Measurements from ENCODE around the gene GMPPA. TPM values are rescaled to one million over a fixed set of nuclear protein-coding genes. Genes with fewer than 3 reads are reported as not detected.

Gene GMPPA
- total RNA-seq, 1 experiment from 2014 or later: 71.7 TPM

DNA sequence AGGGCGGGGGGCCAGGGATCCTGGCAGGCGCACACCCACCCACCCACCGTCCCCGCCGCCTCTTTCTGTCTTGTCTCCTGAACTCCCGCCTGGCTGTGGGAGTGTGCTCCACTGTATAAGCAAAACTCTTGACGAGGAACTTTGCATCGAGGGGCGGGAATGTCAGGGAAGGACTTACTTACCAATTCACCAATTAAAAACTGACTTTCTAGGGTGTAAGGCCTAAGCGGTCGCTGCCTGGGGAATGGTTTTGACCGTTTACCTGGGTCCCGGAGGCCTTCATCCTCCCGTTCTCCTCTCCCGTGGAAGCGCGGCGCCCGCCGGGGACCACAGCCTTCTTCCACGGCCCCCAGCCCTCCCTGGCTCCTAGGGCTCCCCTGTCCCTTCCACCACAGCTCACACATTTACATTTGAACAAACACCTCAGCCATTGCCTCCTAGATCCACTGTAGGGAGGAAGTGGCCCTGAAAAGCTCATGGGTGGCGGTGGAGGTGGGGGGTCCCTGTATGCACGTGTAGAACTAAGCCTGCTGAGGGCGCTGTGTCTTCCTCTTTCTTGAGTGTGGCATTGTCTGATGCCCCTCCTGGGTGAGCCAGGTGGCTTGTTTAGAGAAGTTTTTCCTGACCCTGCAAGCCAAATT, 24.5 kb downstream of the GMPPA start:
- peak; percentile 88 for DNase-seq
- peaks cover 6% of the 10 kb centered on the region for H3K27me3 ChIP-seq (ENCODE audit: control insufficient read depth, insufficient read depth, low read length)
- peak overlapping the region; percentile 42 for H3K4me3 ChIP-seq (ENCODE audit: insufficient read depth, low read depth, low read length)
- no peaks in the 10 kb centered on the region for H3K36me3 ChIP-seq (replicated peaks; ENCODE audit: control insufficient read depth, insufficient read depth, low read length)

DNA sequence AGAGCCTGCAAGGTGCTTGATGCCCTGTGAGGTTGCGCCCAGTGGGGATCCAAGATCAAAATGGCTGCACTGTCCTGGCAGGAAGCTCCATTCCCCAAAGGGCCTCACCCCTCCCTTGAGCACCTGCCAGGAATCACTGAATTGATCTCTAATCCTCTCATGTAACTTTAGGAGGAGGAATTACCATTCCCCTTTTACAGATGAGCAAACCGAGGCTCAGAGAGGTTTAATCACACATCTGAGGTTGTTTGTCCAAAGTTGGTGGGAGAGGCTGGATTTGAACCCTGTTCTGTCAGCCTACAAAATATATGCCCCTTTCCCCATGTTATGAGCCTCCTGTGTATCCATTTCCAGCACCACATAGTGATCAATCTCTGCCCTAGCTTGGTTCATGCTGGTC, 26.1 kb downstream of the GMPPA start:
- no peak overlapping the region for H3K4me3 ChIP-seq (ENCODE audit: insufficient read depth, low read depth, low read length)
- no peaks in the 10 kb centered on the region for H3K36me3 ChIP-seq (replicated peaks; ENCODE audit: control insufficient read depth, insufficient read depth, low read length)
- no peak for DNase-seq
- peaks cover 16% of the 10 kb centered on the region for H3K27me3 ChIP-seq (ENCODE audit: control insufficient read depth, insufficient read depth, low read length)

DNA sequence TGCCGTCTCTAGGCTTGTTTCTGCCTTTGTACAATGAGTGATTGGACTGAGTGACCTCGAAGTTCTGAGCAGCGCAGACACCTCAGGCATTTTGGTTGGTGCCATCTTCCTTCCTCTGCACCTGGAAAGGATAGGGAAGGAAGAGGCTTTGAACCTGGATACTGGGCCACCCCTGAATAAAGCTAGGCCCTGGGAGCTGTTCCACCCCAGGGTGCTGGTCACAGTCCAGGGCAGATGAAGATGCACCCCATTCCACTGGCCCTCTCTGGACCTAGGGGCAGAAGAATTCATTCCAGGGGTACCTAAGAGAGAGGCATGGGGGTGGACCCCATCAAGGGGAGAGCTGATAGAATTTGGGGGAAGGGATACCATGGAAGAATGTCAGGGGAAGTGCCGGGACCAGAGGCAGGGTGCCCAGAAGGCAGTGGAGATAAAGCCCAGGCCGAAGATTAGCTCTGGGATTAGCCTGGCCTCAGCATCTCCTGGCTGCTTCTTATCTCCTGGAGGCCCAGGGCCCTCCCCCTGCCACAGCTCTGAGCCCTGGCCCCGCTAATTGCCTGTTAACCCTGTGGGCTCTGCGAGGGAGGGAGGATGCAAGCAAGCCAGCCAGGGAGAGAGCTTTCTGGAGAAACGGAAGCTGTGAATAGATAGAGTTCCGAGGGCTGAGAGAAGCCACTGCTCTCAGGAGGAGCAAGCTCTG, 27.0 kb downstream of the GMPPA start:
- H3K36me3 ChIP-seq (replicated peaks; ENCODE audit: control insufficient read depth, insufficient read depth, low read length): no peaks in the 10 kb centered on the region
- DNase-seq: peak; percentile 64
- peaks cover 16% of the 10 kb centered on the region for H3K27me3 ChIP-seq (ENCODE audit: control insufficient read depth, insufficient read depth, low read length)
- H3K4me3 ChIP-seq (ENCODE audit: insufficient read depth, low read depth, low read length): no peak overlapping the region

DNA sequence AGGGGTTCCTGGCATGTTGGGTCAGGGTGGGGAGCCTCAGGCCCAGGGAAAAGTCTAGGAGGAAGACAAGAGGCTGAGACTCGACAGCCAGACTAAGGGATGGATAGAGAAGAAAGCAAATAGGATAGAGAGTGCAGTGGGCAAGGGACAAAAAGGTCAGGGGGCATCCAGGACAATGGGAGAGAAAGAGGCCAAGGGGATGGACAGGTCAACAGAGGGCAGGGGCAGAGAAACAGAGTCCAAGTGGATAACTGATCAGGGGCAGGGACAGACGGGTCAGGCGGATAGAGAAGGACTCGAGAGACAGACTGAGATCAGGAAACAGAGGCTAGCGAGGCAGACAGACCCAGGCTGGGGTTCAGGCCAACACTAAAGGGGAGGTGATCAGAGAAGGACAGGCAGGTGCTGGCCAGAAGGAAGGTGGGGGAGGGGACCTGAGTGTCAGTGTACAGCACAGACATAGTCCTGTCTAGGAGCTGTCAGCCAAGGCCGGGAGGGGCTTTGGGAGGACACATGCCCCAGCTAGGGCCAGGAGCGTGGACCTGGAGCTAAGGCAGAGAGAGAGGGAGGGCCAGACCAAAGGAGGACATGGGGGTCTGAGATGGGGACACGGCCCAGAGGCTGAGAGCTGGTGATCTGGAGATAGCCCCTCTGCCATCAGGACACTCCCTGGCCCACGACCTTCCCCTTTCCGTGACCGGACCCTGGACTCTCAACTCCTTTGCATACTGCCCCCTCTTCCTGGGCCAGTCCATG, 27.8 kb downstream of the GMPPA start:
- no peak overlapping the region for H3K4me3 ChIP-seq (ENCODE audit: insufficient read depth, low read depth, low read length)
- no peaks in the 10 kb centered on the region for H3K36me3 ChIP-seq (replicated peaks; ENCODE audit: control insufficient read depth, insufficient read depth, low read length)
- no peak for DNase-seq
- peaks cover 16% of the 10 kb centered on the region for H3K27me3 ChIP-seq (ENCODE audit: control insufficient read depth, insufficient read depth, low read length)

DNA sequence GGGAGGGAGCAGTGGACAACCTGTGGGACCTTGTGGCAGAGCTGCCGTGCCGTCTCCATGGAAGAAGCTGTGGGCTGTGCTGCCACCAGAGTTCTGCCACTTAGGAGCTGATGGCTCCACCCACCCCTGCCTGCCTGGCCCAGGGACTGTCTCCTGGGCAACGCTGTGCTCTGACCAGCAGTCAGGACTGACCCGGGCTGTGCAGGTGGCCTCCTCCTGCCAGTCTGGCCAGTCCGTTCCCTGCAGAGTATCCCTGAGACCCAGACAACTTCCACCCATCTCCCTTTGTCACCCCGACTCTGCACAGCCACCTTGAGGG, 28.3 kb downstream of the GMPPA start:
- DNase-seq: no peak
- Histone ChIP-seq H3K27me3 (ENCODE audit: control insufficient read depth, insufficient read depth, low read length) (peaks cover 16% of the 10 kb centered on the region), H3K4me3 (ENCODE audit: insufficient read depth, low read depth, low read length) (no peak overlapping the region), H3K36me3 (replicated peaks; ENCODE audit: control insufficient read depth, insufficient read depth, low read length) (no peaks in the 10 kb centered on the region)

DNA sequence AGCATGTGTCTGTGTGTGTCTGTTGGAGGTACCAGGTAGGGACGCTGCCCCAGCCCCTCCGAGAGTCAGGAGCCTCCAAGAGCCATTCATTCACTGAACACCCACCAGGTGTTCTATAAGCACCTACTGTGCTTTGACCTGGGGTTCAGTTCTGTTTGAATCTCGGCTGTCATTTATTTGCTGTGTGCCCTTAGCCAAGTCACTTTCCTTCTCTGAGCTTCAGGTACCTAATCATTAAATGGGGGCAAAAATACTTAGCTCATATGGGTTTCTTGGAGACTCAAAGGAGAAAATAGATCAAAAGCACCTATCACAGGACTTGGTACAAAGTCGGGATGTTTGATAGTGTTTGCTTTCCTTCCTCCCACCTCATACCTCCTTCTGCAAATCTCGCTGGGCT, 28.8 kb downstream of the GMPPA start:
- no peaks in the 10 kb centered on the region for H3K36me3 ChIP-seq (replicated peaks; ENCODE audit: control insufficient read depth, insufficient read depth, low read length)
- DNase-seq: no peak
- peaks cover 16% of the 10 kb centered on the region for H3K27me3 ChIP-seq (ENCODE audit: control insufficient read depth, insufficient read depth, low read length)
- no peak overlapping the region for H3K4me3 ChIP-seq (ENCODE audit: insufficient read depth, low read depth, low read length)

DNA sequence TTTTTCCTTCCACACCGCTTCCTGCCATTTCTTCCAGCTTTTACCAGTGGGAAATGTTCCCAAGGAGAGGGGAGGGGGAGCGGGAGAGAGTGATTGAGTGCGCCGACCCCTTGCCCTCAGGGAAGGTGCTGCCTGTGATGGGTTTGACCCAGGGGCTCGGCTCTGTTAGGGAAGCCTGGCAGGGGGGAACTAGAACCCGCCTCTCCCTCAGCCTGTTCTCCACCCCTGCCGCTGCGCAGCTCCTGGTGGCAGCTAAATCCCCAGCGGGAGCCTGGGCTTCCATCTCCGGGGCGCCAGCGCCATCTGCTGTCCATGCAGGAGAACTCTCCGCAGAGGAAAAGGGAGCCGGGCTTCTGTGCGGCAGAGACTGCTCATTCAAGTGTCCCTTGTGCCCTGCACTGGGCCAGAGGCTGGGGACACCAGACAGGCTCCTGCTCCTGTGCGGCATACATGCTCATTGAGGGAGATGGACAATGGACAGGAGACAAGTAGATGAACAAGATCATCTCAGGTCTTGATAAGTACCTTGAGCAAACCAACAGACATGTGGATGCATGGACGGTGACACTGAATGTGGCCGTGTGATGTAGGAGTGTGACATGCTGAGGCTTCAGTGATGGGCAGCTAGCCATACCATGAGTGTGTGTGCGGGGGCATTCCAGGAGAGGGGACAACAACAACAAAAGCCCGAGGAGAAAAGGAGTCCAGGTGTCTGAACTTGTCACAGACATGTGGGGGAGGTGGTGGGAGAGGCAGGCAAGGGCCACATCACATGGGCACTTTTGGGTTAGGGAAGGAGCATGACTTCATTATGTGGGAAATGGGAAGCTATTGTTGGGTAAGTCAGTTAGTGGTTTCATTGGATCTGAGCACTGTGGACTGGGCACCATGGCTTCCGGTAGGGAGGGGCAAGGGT, 31.6 kb downstream of the GMPPA start:
- peak overlapping the region; percentile 29 for H3K4me3 ChIP-seq (ENCODE audit: insufficient read depth, low read depth, low read length)
- peaks cover 16% of the 10 kb centered on the region for H3K27me3 ChIP-seq (ENCODE audit: control insufficient read depth, insufficient read depth, low read length)
- DNase-seq: peak; percentile 97
- no peaks in the 10 kb centered on the region for H3K36me3 ChIP-seq (replicated peaks; ENCODE audit: control insufficient read depth, insufficient read depth, low read length)

DNA sequence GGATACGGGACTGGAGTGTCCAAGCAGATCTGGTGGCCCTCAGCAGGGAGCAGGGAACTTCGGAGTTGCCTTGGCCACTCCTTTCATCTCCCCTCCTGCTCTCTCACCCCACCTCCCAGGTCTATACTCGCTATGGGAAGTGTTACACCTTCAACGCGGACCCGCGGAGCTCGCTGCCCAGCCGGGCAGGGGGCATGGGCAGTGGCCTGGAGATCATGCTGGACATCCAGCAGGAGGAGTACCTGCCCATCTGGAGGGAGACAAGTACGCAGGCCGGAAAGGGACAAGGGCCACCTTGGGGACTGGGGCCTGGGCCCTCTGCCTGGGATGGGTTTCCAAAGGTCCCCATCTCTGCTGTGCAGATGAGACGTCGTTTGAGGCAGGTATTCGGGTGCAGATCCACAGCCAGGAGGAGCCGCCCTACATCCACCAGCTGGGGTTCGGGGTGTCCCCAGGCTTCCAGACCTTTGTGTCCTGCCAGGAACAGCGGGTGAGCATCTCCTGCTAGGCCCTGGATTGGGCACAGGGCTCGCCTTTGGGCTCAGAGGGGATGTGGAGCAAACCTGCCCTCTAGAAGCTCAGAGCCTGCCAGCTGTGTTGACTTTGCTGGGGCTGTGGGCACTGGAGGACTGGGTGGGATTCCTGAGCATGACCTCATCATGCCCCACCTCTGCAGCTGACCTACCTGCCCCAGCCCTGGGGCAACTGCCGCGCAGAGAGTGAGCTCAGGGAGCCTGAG, 33.1 kb downstream of the GMPPA start:
- DNase-seq: no peak

DNA sequence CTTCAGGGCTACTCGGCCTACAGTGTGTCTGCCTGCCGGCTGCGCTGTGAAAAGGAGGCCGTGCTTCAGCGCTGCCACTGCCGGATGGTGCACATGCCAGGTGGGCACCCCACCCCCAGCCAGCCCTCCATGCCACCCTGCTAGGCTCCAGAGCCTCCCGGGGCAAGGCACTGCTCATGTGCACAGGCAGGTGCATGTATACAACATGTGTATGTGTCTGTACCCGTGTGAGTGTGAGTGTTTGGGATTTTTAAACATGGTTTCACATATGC, 33.6 kb downstream of the GMPPA start:
- H3K4me3 ChIP-seq (ENCODE audit: insufficient read depth, low read depth, low read length): no peak overlapping the region
- no peak for DNase-seq
- H3K27me3 ChIP-seq (ENCODE audit: control insufficient read depth, insufficient read depth, low read length): peaks cover 13% of the 10 kb centered on the region
- no peaks in the 10 kb centered on the region for H3K36me3 ChIP-seq (replicated peaks; ENCODE audit: control insufficient read depth, insufficient read depth, low read length)

More for the DNA sequence above, 33.1 kb downstream of the GMPPA start:
- Histone ChIP-seq H3K27me3 (ENCODE audit: control insufficient read depth, insufficient read depth, low read length) (peaks cover 14% of the 10 kb centered on the region), H3K4me3 (ENCODE audit: insufficient read depth, low read depth, low read length) (no peak overlapping the region), H3K36me3 (replicated peaks; ENCODE audit: control insufficient read depth, insufficient read depth, low read length) (no peaks in the 10 kb centered on the region)

DNA sequence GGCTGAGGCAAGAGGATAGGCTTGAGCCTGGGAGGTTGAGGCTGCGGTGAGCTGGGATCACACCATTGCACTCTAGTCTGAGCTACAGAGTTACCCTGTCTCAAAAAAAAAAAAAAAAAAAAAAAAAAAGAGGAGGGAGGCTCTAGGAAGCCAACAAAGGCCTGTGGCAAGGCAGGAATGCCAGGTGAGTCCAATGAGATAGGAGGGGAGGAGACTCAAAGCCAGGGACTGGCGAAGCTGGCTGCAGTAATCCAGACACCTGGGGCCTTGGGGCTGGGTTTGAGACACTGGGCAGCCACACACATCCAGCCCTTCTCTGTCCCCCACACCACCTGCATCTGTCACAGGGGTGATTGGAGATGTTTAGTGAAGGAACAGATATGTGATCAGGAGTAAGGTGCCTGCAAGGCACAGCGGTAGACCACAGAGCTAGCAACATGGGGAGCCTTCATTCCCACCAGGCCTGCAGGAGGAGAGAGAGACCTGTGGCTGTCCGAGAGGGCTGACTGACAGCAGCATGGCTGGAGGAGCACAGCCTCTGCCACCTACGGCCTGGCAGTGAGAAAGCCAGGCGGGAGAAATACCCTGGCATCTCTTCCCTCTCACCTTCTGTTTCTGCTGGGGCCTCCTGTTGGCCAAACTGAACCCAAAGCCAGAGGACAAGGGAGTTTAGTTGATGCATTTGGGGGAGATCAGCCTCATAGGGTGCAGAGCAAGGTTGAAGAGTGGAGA, 35.4 kb downstream of the GMPPA start:
- no peaks in the 10 kb centered on the region; the same call in 1 of the 2 replicates for H3K36me3 ChIP-seq (replicated peaks; ENCODE audit: control insufficient read depth, insufficient read depth, low read length)
- DNase-seq: peak; percentile 85
- peaks cover 8% of the 10 kb centered on the region for H3K27me3 ChIP-seq (ENCODE audit: control insufficient read depth, insufficient read depth, low read length)
- no peak overlapping the region for H3K4me3 ChIP-seq (ENCODE audit: insufficient read depth, low read depth, low read length)

DNA sequence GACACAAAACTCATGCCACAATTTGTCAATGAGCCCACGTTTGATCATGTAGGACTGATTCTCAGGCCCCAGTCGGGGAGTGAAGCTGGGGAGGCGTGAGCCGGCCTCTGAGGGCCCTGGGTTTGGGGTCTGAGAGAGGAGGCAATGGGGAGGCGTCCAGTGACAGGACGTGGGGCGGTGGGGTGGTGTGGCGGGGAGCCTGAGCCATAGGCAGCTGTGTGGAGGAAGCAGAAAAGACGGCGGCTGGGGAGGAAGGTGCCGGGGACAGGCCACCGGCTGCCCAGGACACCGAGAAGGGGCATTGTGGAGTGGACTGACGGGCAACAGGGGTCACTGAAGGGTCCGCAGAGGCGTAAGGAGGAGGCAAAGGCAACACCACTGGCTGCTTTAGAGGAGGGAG, 37.7 kb downstream of the GMPPA start:
- DNase-seq: no peak
- Histone ChIP-seq H3K27me3 (ENCODE audit: control insufficient read depth, insufficient read depth, low read length) (no peaks in the 10 kb centered on the region), H3K4me3 (ENCODE audit: insufficient read depth, low read depth, low read length) (no peak overlapping the region), H3K36me3 (replicated peaks; ENCODE audit: control insufficient read depth, insufficient read depth, low read length) (peaks cover 10% of the 10 kb centered on the region)

DNA sequence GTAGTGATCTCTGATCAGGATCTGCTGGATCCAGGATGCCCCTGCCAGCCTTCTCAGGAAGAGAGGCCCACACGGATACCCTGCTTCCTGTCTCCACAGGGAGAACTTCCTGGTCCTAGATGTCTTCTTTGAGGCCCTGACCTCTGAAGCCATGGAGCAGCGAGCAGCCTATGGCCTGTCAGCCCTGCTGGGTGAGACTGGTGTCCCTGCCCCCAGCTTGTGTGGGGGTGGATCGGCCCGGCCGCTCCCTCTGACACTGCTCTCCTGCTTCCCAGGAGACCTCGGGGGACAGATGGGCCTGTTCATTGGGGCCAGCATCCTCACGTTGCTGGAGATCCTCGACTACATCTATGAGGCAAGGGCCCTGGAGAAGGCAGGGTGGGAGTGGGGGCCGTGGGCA, 38.3 kb downstream of the GMPPA start:
- no peak for DNase-seq
- no peaks in the 10 kb centered on the region for H3K27me3 ChIP-seq (ENCODE audit: control insufficient read depth, insufficient read depth, low read length)
- no peak overlapping the region for H3K4me3 ChIP-seq (ENCODE audit: insufficient read depth, low read depth, low read length)

DNA sequence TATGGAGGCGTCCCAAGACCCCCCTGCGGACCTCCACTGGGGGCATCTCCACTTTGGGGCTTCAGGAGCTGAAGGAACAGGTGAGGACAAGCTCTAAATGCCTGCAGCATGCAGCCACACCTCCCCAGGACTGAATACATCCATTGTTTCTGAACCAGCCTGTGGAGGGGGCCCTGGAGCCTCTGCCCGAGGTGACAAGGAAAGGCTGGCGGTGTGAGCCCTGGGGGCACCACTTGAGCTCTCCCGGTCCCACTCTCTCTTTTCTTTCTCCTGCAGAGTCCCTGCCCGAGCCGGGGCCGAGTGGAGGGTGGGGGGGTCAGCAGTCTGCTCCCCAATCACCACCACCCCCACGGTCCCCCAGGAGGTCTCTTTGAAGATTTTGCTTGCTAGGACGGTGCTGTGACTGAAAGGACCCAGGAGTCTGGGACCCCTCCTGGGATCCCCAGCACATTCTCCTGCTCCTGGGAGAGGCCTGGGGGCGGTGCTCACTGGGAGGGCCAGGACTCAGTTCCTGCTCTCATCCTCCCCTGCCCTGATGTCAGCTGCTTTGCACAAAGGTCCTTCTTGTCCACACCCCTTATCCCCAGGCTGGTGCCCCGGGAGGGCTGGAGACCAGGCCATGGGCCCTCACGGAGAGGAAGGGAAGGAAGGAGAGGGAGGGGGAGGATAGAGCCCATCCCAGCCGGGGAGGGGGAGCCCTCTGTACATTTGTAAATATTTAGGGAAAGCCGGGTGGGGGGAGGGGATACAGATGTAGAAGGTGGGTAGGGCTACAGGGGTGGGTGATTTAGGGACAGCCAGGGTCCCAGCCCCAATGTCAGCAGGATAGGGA, 39.2 kb downstream of the GMPPA start:
- Histone ChIP-seq H3K36me3 (replicated peaks; ENCODE audit: control insufficient read depth, insufficient read depth, low read length) (peaks cover 10% of the 10 kb centered on the region), H3K4me3 (ENCODE audit: insufficient read depth, low read depth, low read length) (no peak overlapping the region), H3K27me3 (ENCODE audit: control insufficient read depth, insufficient read depth, low read length) (no peaks in the 10 kb centered on the region)
- peak; percentile 86 for DNase-seq

More for the DNA sequence above, 38.3 kb downstream of the GMPPA start:
- H3K36me3 ChIP-seq (replicated peaks; ENCODE audit: control insufficient read depth, insufficient read depth, low read length): peaks cover 10% of the 10 kb centered on the region
